SIG-M5 treated with dmso at 0.1 percent for 504 hours (cell line): Measurements from ENCODE around the gene LPP.
A peak's percentile ranks its signal among the peaks of the same experiment; 100 is the strongest.

Experiments used
- DNase-seq: peaks from one replicate; lab custom pipeline; 2025; ENCODE audit not compliant: unreplicated experiment; lab: John Stamatoyannopoulos, UW

The LPP gene

GRCh38 chr3:188574885-188575284 lies 420.9 kb downstream of the LPP start:
- no peak for DNase-seq

GRCh38 chr3:188575501-188575900 lies 421.5 kb downstream of the LPP start:
- no peak for DNase-seq

GRCh38 chr3:188577539-188577938 lies 423.6 kb downstream of the LPP start:
- no peak for DNase-seq

GRCh38 chr3:188578576-188579363 lies 424.8 kb downstream of the LPP start:
- DNase-seq: peak; percentile 57

GRCh38 chr3:188580223-188580622 lies 426.3 kb downstream of the LPP start:
- no peak for DNase-seq

GRCh38 chr3:188580659-188581058 lies 426.7 kb downstream of the LPP start:
- no peak for DNase-seq

GRCh38 chr3:188581365-188581764 lies 427.4 kb downstream of the LPP start:
- no peak for DNase-seq

- peak; percentile 13 for DNase-seq
Measured at GRCh38 chr3:188581792-188582191, 427.8 kb downstream of the LPP start.

- no peak for DNase-seq
Measured at GRCh38 chr3:188583341-188584161, 429.6 kb downstream of the LPP start.

- DNase-seq: peak; percentile 6
Measured at GRCh38 chr3:188584162-188584529, 430.2 kb downstream of the LPP start.

GRCh38 chr3:188584958-188585689 lies 431.2 kb downstream of the LPP start:
- peak; percentile 10 for DNase-seq

GRCh38 chr3:188589071-188589470 lies 435.1 kb downstream of the LPP start:
- DNase-seq: peak; percentile 83

GRCh38 chr3:188589771-188590170 lies 435.8 kb downstream of the LPP start:
- no peak for DNase-seq

GRCh38 chr3:188590557-188590956 lies 436.6 kb downstream of the LPP start:
- no peak for DNase-seq

- peak; percentile 5 for DNase-seq
Measured at GRCh38 chr3:188594139-188594538, 440.2 kb downstream of the LPP start.

GRCh38 chr3:188595890-188596376 lies 442.0 kb downstream of the LPP start:
- no peak for DNase-seq

- no peak for DNase-seq
Measured at GRCh38 chr3:188598894-188599293, 444.9 kb downstream of the LPP start.

- no peak for DNase-seq
Measured at GRCh38 chr3:188602111-188602510, 448.2 kb downstream of the LPP start.

GRCh38 chr3:188602620-188603019 lies 448.7 kb downstream of the LPP start:
- no peak for DNase-seq

- no peak for DNase-seq
Measured at GRCh38 chr3:188604651-188605050, 450.7 kb downstream of the LPP start.

- no peak for DNase-seq
Measured at GRCh38 chr3:188605231-188605630, 451.3 kb downstream of the LPP start.
